LoVo (cell line): Measurements from ENCODE around the gene OOSP4B.
"Not testable (repeated sequence)": the region's sequence is repeated elsewhere in the genome, so short reads cannot be mapped to it uniquely, and the experiment has no call there.

Experiments
- DNase-seq: peaks from one replicate; pipeline ENCODE4 v3.0.0-alpha.2; 2016; ENCODE audit warnings: low spot score

OOSP4B gene

GRCh38 chr11:60059521-60060240, 42.7 kb downstream of the OOSP4B start:
- DNase-seq = no peak

GRCh38 chr11:60064111-60064510, 47.1 kb downstream of the OOSP4B start:
- no peak for DNase-seq

GRCh38 chr11:60065801-60066200, 48.8 kb downstream of the OOSP4B start:
- DNase-seq = no peak

GRCh38 chr11:60069450-60069849, 52.5 kb downstream of the OOSP4B start:
- no peak for DNase-seq

- not testable (repeated sequence) for DNase-seq
These were observed 54.7 kb downstream of the OOSP4B start for GRCh38 chr11:60071644-60072043.

GRCh38 chr11:60077216-60077817, 60.3 kb downstream of the OOSP4B start:
- DNase-seq = no peak

GRCh38 chr11:60077981-60078380, 61.0 kb downstream of the OOSP4B start:
- DNase-seq = no peak

GRCh38 chr11:60078745-60079144, 61.8 kb downstream of the OOSP4B start:
- DNase-seq = no peak

- DNase-seq = no peak
These were observed 63.6 kb downstream of the OOSP4B start for GRCh38 chr11:60080535-60080934.
